Bronchial epithelial cell (primary cell): Measurements from ENCODE around the gene ZNF174. TPM values are rescaled to one million over a fixed set of nuclear protein-coding genes. Genes with fewer than 3 reads are reported as not detected.

Experiments
- DNase-seq: peaks from one replicate; pipeline ENCODE4 v3.0.0-alpha.2; 2010; ENCODE audit warnings: low read depth
- FAIRE-seq: peaks from 2 replicates; lab custom pipeline; 2011; peaks lifted over from hg19 to GRCh38; lab: Jason Lieb, UNC
- H3K27me3 ChIP-seq: 2 replicates; pipeline ENCODE4 v1.5.1; 2011; ENCODE audit warnings: low read length; ENCODE audit not compliant: control insufficient read depth, insufficient read depth
- H3K36me3 ChIP-seq: 2 replicates; pipeline ENCODE4 v1.5.1; 2011; ENCODE audit warnings: low read length; ENCODE audit not compliant: control insufficient read depth, insufficient read depth
- H3K4me3 ChIP-seq: 2 replicates; pipeline ENCODE4 v1.5.1; 2011; ENCODE audit warnings: mild to moderate bottlenecking, low read depth, low read length, control low read depth
- CTCF ChIP-seq: IDR thresholded peaks from 2 replicates; pipeline ENCODE4 v1.5.1; 2011; ENCODE audit warnings: mild to moderate bottlenecking, moderate library complexity, low read length, control low read depth, inconsistent platforms; ENCODE audit not compliant: insufficient read depth, severe bottlenecking
- total RNA-seq: library from RNA; depleted of rRNA; stranded (reverse); fragments of >200 nt; gene quantifications from 2 replicates; pipeline ENCODE4 v1.2.1, GENCODE V29; 2014

Gene ZNF174
- total RNA-seq: 4.2 TPM in 2 replicates

GRCh38 chr16:3400779-3401688, at the start of gene ZNF174, which contains the start of gene ZSCAN32:
Gene ZNF174 (plus strand): TSS chr16:3401215. CDS start chr16:3402005, 790 bp downstream.
Gene ZSCAN32 (minus strand): TSS chr16:3401004. CDS start chr16:3397557, 3,447 bp downstream.
- H3K27me3 ChIP-seq: no peaks in the 10 kb centered on the region
- TF ChIP-seq CTCF: no peak
- peaks cover 13% of the 10 kb centered on the region for H3K36me3 ChIP-seq
- DNase-seq (peak; percentile 97), FAIRE-seq (no peak)
- peak within 1 kb of the TSS; percentile 73 for H3K4me3 ChIP-seq

GRCh38 chr16:3355589-3355988, 45.4 kb upstream of the ZNF174 start, which contains the start of gene OR2C1:
Gene OR2C1 (plus strand): TSS chr16:3355889. CDS start chr16:3355941, 52 bp downstream.
- DNase-seq (no peak), FAIRE-seq (no peak)
- H3K4me3 ChIP-seq: no peak within 1 kb of the TSS
- no peaks in the 10 kb centered on the region for H3K27me3 ChIP-seq
- H3K36me3 ChIP-seq: no peaks in the 10 kb centered on the region
- TF ChIP-seq CTCF: no peak

- no peaks in the 10 kb centered on the region for H3K36me3 ChIP-seq
- DNase-seq: no peak
- no peak for TF ChIP-seq CTCF
- no peak for FAIRE-seq
- no peak overlapping the region for H3K4me3 ChIP-seq
- H3K27me3 ChIP-seq: no peaks in the 10 kb centered on the region
These were observed 44.9 kb upstream of the ZNF174 start for GRCh38 chr16:3356118-3356517.

GRCh38 chr16:3358871-3359270, 42.1 kb upstream of the ZNF174 start:
- TF ChIP-seq CTCF: no peak
- FAIRE-seq (no peak), DNase-seq (no peak)
- Histone ChIP-seq H3K36me3 (no peaks in the 10 kb centered on the region), H3K4me3 (no peak overlapping the region), H3K27me3 (no peaks in the 10 kb centered on the region)

GRCh38 chr16:3362931-3363330, 38.1 kb upstream of the ZNF174 start:
- no peak for FAIRE-seq
- no peak for TF ChIP-seq CTCF

GRCh38 chr16:3363793-3364192, 37.2 kb upstream of the ZNF174 start:
- no peak for TF ChIP-seq CTCF
- DNase-seq (no peak), FAIRE-seq (no peak)
- Histone ChIP-seq H3K27me3 (no peaks in the 10 kb centered on the region), H3K4me3 (no peak overlapping the region), H3K36me3 (no peaks in the 10 kb centered on the region)

More at GRCh38 chr16:3362931-3363330, 38.1 kb upstream of the ZNF174 start:
- no peak for DNase-seq
- H3K4me3 ChIP-seq: no peak overlapping the region
- no peaks in the 10 kb centered on the region for H3K27me3 ChIP-seq
- no peaks in the 10 kb centered on the region for H3K36me3 ChIP-seq
